Eye (tissue), 1 donor: Measurements from ENCODE around the gene SORL1.

Experiments used
- DNase-seq: peaks from one replicate; pipeline ENCODE4 v3.0.0-alpha.2; 2015

SORL1 gene

DNA sequence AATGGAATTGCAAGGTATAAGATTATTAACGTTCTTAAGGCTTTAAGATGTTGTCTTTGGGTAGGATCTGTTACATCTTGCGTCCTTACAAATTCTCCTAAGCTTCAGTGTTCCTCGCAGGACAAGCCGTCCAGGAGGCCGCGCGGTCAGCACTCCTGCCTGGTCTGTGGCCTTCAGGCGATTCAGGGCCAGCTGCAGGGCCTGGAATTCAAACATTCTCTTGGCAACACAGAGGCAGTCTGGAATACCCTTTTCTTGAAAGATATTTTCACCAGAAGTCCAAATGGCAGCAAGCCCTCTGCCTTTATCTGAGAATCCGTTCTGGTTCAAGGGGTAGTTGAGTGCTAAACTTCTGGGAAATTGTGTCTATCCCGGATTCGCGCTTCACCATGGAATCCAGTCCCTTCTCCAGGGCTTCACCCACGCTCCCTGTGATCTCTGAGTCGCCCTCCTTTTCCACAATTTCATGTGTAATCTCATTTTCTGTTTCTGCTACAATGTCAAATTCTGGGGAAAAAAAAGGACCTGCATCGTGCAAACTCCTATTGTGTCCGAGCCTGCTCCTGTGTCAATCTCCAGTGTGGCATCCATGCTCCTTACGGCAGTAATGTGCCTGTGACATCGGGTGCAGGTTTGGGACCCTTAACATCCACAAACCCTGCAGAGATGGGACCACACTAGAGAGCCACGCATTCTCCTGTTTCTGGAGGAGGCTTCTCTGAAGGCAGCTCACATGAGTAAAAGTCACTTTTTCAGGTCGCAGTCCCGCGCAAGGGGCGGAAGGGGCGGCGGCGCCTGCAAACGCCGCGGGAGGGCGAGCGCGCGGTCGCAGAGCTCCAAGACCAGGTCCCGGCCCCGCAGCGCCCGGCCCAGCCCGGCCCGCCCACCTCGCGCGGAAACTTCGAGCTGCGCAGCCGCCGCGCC, 25.4 kb upstream of the SORL1 start:
- DNase-seq: peak; percentile 50

DNA sequence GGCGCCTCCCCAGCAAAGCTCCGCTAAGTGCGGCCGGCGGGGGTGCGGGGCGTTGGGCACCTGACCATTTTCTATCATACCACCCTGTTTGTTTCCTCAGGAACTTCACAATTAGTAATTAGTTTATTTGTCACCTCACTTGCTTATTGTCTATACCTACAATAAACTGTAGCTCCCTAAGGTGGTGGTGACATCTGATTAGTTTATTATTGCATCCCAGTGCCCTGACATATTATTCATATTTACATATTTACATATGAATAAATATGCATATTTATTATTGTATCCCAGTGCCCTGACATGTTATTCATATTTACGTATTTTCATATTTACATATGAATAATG, 24.7 kb upstream of the SORL1 start:
- DNase-seq: no peak

DNA sequence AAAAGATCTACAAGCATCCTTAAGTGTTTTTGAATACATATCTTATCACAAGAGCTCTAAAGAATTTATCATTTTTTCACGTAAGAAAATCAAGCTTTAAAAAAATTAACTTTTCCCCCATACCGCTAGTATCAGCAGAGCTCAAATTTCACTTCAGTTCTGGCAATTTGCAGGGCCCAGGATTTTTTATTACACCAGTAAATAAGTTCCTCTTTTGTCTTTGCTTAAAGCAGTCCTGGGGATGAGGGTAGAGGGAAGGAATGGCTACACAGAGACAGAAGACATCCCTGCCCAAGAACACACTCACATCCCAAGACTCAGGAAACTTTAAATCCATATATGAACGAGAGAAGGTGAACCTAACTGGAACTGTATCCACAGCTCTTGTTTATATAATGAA, 22.6 kb upstream of the SORL1 start:
- DNase-seq: no peak

DNA sequence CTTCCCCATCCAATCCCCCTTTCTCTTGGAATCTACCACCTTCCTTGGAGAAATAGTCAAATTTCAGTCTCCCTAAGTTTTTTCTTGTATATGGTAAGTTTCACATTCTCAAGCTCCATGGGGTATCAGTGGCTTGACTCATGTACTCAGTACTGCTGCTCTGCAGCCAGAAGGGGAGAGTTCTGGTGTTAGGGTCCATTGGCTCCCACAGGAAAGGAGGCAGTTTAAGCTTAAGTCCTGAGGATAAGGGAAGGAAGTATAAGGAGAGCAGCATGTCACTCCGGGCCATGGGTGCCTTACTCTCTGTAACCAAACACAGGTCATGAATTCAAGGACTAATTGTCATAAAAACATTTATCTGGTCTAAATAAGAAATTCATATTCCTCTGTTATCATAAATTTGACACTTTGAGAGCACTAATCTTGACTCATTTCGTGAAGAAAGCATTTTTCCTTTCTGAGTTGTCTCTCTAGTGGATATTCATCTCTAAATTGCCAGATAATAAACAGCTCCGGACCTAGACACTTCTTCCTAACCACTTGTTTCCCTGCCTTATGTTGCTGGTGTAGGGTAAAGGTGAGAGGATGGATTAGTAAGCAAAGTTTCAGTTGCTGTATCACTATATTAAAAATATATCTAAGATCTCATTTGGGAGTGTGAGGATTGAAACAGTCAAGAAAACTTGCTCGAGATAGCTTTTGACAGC, 20.1 kb upstream of the SORL1 start:
- no peak for DNase-seq

DNA sequence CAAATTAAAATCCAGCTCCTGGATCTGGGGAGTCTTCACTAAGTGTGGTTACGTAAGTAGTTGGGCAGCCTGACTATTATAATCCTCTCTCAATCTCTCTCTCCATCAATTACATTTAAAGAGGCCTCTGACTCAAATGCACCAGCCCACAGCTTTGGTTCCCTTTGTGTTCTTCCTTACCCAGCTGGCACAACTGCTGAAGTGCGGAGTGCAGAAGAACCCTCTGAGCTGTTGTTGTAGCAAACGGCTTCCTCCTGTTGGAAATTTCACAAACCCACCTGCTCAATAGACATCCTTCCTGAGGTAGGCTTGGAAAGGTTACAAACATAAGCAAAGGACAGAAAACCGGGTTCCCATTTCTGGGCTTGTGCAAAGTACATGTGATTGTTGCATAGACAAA, 17.0 kb upstream of the SORL1 start:
- DNase-seq: no peak

DNA sequence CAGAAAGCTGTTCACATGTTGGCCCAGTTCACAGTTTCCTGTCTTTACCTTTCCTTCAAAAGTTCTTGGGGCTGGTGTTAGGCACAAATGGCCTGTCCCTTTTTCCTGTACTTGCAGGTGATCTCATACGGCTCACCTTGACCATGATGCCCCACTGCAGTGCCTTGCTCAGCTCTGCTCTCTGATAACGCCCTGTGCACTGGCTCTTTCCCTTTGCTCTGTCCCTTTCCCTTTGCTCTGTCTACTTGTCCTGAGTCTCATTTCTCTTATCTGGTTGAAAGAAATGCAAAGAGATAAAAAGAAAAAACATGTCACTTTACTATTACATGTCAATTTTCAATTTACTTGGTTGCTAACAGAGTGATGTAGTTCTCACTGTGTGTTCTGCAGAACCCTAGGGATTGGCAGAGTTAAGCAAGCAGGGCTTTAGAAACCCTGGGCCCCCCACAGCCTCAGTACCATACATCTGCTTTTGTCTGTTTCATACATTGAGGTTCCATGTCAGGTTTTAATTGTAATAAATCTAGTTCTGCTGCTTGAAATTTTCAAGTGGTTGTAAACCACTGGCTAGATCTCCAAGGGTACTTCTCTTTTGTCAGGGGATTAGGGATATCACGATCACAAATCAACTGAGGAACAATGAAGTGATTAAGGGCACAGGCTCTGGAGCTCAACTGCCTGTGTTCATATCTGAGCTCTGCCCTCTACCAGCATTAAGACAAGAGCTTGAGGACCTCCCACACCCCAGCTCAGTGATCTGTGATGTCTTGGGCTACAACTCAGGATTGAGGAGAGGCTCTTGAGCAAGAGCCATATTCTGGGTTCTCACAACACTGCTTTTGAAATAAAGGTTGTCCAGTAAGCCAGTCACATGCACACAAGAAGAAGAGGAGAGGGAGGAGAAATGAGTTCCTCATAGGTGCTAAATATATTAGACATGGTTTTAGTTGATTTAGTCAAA, 16.3 kb upstream of the SORL1 start:
- no peak for DNase-seq

DNA sequence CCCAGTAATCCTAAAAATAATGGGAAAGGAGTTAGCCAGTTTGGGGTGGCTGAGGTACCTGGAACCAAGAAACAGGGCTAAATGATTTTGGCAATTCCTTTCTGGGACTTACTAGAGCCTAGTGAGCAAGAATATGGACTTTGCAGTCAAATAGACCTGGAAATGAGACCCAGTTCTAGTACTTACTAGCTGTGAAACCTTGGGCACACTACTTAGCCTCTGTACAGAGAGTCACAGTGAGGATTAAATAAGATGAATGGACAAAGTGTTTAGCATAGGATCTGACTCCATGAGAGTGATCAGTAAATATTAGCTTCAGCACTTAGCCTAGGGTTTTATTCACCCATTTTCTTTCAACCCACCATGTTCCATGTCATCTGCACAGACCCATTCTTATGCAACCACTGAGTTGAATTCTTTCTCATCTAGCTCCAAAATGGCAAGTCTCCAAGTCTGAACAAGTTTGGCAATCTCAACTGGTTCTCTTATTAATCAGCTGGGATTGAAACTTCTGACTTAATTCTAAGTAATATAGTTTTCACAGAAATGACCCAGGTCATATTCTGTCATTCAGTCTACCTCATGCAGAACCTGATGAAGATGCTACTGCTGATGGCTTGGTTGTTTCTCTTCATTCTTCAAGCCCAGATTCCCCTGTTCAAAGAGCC, 15.0 kb upstream of the SORL1 start:
- no peak for DNase-seq

DNA sequence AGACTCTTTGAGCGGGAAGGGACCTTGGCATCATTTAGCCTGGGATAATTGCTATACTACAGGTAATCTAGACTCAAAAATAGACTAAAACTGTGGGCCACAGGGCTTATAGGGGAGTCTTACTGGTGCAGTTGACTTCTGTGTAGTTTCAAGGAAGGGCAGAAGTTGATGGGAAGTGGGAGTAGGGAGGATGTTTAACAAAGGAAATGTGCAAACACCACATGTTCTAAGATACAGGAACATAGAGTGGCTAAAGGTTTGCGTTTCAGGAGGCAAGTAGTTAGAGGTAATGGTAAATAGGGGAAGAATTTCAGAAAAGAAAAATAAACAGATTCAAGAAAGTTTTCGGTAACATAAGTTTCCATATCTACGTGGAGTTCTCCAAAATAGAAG, 14.4 kb upstream of the SORL1 start:
- DNase-seq: no peak

DNA sequence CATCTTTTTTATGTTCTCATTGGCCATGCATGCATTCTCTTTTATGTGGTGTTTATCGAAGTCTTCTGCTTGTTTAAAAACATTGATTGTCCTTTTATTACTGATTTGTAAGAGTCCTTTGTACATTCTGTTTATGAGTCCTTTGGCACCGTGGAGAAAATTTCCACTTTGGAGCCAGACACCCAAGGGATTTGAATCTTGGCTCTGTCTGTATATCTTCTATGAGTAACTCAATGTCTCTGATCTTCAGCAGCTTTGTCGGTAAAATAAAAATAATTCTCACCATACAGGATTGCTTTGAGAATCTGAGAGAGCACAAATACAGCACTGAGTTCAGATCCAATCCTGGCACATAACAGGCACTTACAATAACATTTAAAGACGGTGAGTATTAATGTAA, 12.8 kb upstream of the SORL1 start:
- no peak for DNase-seq

DNA sequence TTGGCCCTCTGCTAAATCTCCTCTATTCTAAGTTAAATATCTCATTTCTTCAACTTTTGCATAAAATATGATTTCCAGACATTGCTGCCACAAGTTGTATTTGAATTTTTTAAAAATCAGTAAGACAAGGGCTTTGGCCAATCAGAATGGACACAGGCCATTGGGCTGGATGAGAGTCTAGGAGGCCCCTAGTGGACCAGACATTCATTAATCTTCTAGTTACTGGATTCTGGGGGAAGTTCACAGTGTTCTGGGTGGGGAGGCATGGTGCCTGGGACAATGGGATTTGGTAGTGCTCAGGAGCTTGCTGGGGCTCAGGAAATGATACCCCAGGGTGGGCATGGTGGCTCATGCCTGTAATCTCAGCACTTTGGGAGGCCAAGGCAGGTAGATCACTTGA, 12.4 kb upstream of the SORL1 start:
- no peak for DNase-seq

DNA sequence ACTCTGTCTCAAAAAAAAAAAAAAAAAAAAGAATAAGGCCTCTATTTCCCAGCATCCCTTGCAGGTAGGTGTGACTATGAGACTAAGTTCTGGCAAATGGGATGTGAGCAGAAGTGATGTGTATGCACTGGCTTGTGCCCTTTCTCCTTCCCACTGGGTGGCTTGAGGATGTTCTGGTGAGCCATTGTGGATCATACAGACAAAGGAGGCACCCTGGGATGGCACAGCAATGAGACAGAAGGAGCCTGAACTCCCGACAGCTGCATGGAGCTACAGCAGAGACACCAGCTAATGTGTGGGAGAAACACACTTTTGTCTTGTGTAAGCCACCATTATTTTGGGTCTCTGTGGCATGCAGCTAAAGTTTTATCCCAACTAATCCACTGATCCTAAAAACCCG, 10.6 kb upstream of the SORL1 start:
- no peak for DNase-seq

DNA sequence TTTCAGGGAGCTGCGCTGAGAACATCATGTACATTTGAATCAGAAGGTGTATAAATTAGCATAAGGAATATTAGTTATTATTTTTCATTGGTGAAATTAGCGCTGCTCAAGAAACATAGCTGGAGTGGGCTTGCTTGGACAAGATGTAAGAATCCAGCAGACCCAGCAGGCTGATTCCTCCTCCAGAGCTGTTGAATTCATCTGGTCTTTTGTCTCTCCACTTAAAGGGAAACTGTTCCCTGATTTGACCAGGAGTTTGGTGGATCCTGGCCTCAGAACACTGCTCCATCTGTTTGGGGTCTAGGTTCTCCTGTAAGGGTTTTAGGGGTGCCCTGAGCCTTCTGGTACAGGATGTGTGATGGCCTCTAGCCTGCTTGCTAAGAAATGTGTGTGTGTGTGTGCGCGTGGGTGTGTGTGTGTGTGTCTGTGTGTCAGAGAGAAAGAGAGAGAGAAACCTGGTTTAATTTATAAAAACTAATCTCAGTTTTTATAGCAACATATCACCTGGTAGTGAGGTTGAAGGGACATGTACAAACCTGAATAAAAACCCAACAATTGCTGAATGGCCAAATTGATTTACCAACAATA, 8.3 kb upstream of the SORL1 start:
- no peak for DNase-seq

DNA sequence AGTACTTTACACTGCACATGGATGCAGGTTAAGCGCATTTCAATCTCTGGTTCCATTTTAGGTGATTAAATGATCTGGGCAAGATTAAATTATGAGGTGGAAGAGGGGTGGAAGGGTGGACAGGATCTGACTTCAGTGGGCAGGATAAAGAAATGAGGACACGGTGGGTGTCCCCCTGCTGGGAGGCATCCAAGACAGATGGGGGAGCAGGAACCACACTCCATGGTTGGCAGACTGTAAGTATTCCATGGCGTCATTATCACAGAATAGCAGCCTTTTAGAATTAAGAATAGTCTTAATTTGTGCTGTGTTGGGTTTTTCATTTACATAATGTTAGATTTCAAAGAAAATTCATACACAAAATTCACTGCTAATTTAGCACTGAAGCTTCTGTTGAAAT, 7.6 kb upstream of the SORL1 start:
- DNase-seq: no peak

DNA sequence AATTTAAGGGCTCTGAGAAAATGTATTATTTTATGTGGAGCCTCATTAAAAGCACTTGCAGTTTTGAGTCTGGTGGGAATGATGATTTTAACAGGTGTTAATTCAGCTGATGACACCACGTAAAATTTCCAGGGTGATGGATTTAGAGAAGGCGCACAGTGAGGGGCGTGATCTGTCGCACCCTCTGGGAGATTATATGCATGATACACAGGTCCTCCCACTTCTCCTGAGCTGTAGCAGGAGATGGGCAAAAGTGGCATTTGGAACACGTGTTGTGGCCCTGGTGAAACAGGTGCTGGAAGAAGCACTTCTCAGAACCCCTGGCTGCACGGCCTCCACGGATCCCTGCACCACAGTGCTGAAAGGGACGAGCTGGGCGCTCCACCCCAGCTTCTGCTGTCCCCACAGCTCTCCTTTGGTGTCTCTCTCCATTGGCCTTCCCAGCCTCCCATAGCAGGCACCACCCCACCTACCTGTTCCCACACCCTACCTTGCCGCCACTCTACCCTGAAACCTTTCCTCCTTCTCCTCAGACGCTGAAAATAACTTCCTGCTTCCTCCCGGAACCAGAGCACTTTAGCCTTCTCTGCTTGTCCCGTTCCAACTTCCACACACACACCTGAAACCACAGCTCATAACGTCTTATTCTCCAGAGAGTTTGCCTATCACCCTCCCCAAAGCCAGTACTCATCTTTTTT, 6.9 kb upstream of the SORL1 start:
- no peak for DNase-seq

DNA sequence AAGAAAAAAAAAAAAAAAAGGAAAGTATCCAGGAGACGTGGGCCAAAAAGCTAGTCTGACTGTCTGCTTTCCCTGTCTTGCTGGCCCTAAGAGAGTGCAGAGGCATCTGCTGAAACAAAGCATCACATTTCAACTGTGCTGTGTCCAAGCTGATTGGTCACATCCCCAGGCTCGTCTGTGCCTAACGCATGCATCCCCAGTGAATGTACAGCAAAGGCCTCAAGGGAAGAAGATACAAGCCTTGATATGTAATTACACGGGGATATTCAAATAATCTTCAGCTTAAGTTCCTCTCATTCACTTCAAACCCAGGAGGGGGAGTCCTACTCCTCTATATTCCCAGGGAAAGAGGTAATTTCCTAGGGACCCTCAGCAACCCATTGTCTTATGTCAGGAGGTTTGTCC, 5.4 kb upstream of the SORL1 start:
- DNase-seq: peak; percentile 43

DNA sequence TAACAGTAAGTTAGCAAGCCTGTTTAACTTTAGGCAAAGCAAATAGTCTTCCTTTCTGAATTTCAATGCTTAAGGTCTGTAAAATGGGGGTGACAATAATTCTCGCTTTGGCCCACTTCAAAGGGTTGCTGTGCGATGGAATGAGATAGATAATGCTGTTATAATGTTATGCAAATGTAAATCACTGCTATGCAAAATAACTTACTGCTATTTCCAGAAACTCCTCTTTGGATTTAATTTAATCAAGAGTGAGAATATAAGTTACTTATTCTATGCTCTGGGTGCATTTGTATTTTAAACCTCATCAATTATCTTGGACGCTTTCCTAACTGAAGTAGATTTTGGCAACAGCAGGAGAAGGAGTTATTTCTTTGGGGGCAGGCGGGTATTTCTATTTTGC, 4.1 kb upstream of the SORL1 start:
- DNase-seq: no peak

DNA sequence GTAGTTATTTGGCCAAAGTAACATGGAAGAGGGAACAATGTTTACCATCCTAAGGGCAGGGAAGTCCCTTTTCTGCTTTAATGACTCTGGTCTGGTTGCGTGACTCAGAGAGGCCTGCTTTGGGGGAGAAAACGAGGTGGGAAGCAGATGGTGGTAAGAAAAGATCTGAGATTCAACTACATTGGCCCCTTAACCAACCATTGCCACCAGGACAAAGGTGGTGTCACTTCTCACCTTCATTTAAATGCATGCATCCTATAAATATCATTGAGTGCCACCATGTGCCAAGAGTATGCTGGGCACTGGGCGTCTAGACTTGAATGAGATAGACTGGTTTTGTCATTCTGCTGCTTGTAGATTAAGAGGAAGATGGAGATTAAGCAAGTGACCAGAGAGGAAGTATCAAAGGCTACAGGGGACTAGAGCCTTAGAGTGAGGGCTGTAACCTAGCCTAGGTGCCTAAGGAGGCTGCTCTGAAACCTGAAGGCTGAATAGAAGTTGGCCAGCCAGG, 3.6 kb upstream of the SORL1 start:
- no peak for DNase-seq

DNA sequence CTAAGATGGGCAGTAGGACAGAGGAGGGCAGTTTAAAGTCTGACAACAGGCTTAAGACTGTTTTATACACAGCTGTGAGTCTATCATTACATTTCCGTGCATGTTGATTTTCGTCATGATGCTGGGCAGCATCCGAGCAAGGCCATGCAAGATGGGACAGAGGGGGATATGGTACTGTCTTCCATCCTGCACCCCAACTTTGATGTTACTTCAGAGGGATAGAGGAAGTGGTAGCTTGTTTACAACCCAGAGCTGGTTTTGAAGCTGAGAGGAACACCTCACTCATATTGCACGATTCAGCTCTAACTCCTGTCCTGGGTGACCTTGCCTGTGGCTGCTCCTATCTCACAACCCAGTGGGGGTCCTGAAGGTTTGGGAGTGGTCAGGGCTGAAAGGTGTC, 3.0 kb upstream of the SORL1 start:
- DNase-seq: no peak

DNA sequence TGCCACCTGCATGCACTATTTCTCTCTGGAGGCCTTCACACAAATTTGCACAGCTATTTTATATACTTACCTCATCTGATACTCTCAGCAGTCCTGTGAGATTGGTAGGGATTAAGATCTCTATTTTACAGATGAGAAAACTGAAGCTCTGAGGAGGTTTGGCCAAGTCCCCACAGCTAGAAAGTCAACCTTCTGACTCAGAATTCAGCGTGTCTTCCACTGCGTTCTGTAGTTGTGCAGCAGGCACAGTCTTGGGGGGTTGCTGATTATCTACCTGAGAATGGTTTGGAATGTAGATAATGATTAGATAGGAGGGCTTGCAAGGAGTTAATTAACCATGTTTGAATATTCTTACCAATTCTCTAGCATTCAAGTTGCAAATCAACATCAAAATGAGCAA, 2.5 kb upstream of the SORL1 start:
- no peak for DNase-seq

DNA sequence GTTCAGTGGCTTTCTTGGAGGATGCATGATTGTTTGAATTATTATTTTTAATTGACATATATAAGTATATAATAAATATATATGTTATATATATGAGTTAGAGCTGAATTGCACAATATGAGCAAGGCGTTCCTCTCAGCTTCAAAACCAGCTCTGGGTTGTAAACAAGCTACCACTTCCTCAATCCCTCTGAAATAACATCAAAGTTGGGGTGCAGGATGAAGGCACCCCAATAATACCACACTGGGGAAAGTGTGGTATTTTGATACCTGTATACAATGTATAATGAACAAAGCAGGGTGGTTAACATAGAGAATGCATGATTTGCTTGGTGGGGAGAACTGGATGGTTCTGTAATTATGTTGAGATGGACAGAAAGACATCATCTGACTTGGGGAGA, 1.7 kb upstream of the SORL1 start:
- no peak for DNase-seq

DNA sequence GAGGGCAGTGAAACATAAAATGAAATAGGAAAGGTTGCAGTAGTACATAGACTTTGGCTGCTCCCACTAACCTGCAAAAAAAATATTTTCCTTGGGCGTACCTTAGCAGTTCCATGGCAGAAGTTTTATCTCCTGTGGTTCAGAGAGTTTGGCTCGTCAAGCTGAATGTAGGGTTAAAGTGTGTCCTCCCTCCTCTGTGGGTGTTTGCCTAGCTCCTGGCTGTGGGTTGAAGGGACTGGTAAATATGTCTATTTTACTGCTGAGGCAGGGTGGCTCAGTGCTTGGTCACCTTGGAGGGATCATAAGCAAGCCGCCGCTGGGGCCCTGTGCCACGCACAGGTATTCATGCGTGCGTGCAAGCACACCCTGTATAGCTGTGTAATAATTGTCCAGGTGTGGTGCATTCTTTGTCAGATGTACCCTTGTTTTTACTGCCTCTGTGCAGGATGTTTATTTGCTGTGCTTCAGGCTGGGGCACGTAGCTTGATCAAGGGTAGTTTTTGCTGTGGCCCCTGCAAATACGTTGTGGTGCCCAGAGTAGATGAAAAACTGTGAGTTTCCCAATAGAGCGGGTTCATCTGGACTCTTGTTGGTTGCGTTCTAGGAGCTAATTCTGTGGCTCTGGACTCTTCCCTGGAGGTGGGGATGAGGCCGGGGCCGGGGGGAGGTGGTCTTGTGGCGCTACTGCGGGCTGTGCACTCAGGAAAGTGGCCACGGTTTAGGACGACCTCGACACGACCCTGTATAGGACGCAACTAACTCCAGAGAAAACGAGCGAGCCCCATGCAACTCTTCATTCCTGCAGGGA, 732 bp upstream of the SORL1 start:
- DNase-seq: no peak
